Kidney epithelial cell (primary cell): ENCODE results near the gene ITPKC. TPM values are rescaled to one million over a fixed set of nuclear protein-coding genes. Genes with fewer than 3 reads are reported as not detected.

Experiments used
- DNase-seq: peaks from one replicate; pipeline ENCODE4 v3.0.0-alpha.2; 2010; ENCODE audit warnings: low read depth
- H3K27me3 ChIP-seq: 2 replicates; pipeline ENCODE4 v1.6.0; 2011; ENCODE audit warnings: low read length; ENCODE audit not compliant: control insufficient read depth, insufficient read depth
- H3K36me3 ChIP-seq: 2 replicates; pipeline ENCODE4 v1.5.1; 2011; ENCODE audit warnings: low read length; ENCODE audit not compliant: control insufficient read depth, insufficient read depth
- H3K4me3 ChIP-seq: 2 replicates; pipeline ENCODE4 v1.5.1; 2011; ENCODE audit warnings: low read depth, mild to moderate bottlenecking, control low read depth, low read length
- CTCF ChIP-seq: IDR thresholded peaks from 2 replicates; pipeline ENCODE4 v1.5.1; 2011; ENCODE audit warnings: mild to moderate bottlenecking, moderate library complexity, low read length, control low read depth, inconsistent platforms; ENCODE audit not compliant: insufficient read depth, poor library complexity, severe bottlenecking
- total RNA-seq: library from RNA; depleted of rRNA; stranded (reverse); fragments of >200 nt; gene quantifications from 2 replicates; pipeline ENCODE4 v1.2.3, GENCODE V29; 2015

The ITPKC gene
- total RNA-seq, 1 donor from 2014 or later, result 25.8 TPM

GRCh38 chr19:40683437-40683836, 33.5 kb upstream of the ITPKC start:
- Histone ChIP-seq H3K36me3 (peaks cover 2% of the 10 kb centered on the region), H3K27me3 (no peaks in the 10 kb centered on the region), H3K4me3 (no peak overlapping the region)
- no peak for TF ChIP-seq CTCF
- DNase-seq, result no peak

- no peak for DNase-seq
- no peak for TF ChIP-seq CTCF
- H3K27me3 ChIP-seq, result no peaks in the 10 kb centered on the region
- H3K4me3 ChIP-seq, result no peak overlapping the region
- H3K36me3 ChIP-seq, result peaks cover 2% of the 10 kb centered on the region
Observed at GRCh38 chr19:40684280-40684679, 32.6 kb upstream of the ITPKC start.

GRCh38 chr19:40685016-40685526, 31.8 kb upstream of the ITPKC start:
- Histone ChIP-seq H3K4me3 (no peak overlapping the region), H3K27me3 (no peaks in the 10 kb centered on the region), H3K36me3 (peaks cover 2% of the 10 kb centered on the region)
- DNase-seq, result no peak
- no peak for TF ChIP-seq CTCF

- TF ChIP-seq CTCF, result no peak
- H3K4me3 ChIP-seq, result no peak overlapping the region
- DNase-seq, result no peak
- H3K27me3 ChIP-seq, result no peaks in the 10 kb centered on the region
- peaks cover 2% of the 10 kb centered on the region for H3K36me3 ChIP-seq
Observed at GRCh38 chr19:40685563-40685962, 31.3 kb upstream of the ITPKC start.

- no peak for DNase-seq
- H3K36me3 ChIP-seq, result peaks cover 2% of the 10 kb centered on the region
- TF ChIP-seq CTCF, result no peak
- no peak overlapping the region for H3K4me3 ChIP-seq
- no peaks in the 10 kb centered on the region for H3K27me3 ChIP-seq
Observed at GRCh38 chr19:40686882-40687524, 29.9 kb upstream of the ITPKC start.

- H3K27me3 ChIP-seq, result no peaks in the 10 kb centered on the region
- no peak for TF ChIP-seq CTCF
- peaks cover 2% of the 10 kb centered on the region for H3K36me3 ChIP-seq
- DNase-seq, result no peak
- H3K4me3 ChIP-seq, result no peak overlapping the region
Observed at GRCh38 chr19:40687525-40688016, 29.3 kb upstream of the ITPKC start.
